ENCODE results near the gene ABCG1. TPM values are rescaled to one million over a fixed set of nuclear protein-coding genes. Genes with fewer than 3 reads are reported as not detected.

Gene ABCG1
- polyA plus RNA-seq, 1 donor from 2014 or later: 14.2 TPM

- no peak overlapping the region for H3K4me3 ChIP-seq (ENCODE audit: low read length)
- no peaks in the 10 kb centered on the region for H3K27me3 ChIP-seq (ENCODE audit: insufficient read depth, low read depth, low read length)
- TF ChIP-seq EZH2 (IDR thresholded peaks at IDR 0.05; ENCODE audit: borderline replicate concordance, insufficient read depth, low read length, poor library complexity, severe bottlenecking): no peak
- no peak for TF ChIP-seq EP300 (conservative IDR thresholded peaks at IDR 0.05; ENCODE audit: poor library complexity, severe bottlenecking)
- no peak for TF ChIP-seq MXI1 (conservative IDR thresholded peaks at IDR 0.05; ENCODE audit: poor library complexity, severe bottlenecking)
- TF ChIP-seq SMC3 (conservative IDR thresholded peaks at IDR 0.05; ENCODE audit: poor library complexity): no peak
- TF ChIP-seq RAD21 (conservative IDR thresholded peaks at IDR 0.05): no peak
- no peak for TF ChIP-seq REST (IDR thresholded peaks at IDR 0.05; ENCODE audit: borderline replicate concordance)
- TF ChIP-seq POLR2AphosphoS5 (IDR thresholded peaks at IDR 0.05): no peak
- TF ChIP-seq CTCF (IDR thresholded peaks at IDR 0.05; ENCODE audit: poor library complexity, severe bottlenecking): no peak
- no peak for TF ChIP-seq TAF1 (IDR thresholded peaks at IDR 0.05; ENCODE audit: low read depth)
- peaks cover 6% of the 10 kb centered on the region for H3K9me3 ChIP-seq (ENCODE audit: low read length)
- H3K4me2 ChIP-seq (ENCODE audit: low read length): no peak overlapping the region
- no peaks in the 10 kb centered on the region for H4K20me1 ChIP-seq (ENCODE audit: insufficient read depth)
- no peaks in the 10 kb centered on the region for H3K9me2 ChIP-seq (ENCODE audit: insufficient read depth, low read length)
- H3K9ac ChIP-seq (ENCODE audit: low read length): no peak overlapping the region
- no peak overlapping the region for H2AFZ ChIP-seq (ENCODE audit: low read depth, low read length)
- H3K79me2 ChIP-seq (replicated peaks; ENCODE audit: insufficient read depth, low read length): no peaks in the 10 kb centered on the region
- H3F3A ChIP-seq (ENCODE audit: insufficient read depth, low read length, poor library complexity, severe bottlenecking): no peaks in the 10 kb centered on the region
- H3K36me3 ChIP-seq (ENCODE audit: insufficient read depth, low read length): no peaks in the 10 kb centered on the region
- H3K27ac ChIP-seq (ENCODE audit: low read length): no peak overlapping the region
Measured at GRCh38 chr21:42330380-42331371, 111.7 kb downstream of the ABCG1 start.

- Histone ChIP-seq H3K27me3 (ENCODE audit: insufficient read depth, low read depth, low read length) (no peaks in the 10 kb centered on the region), H3F3A (ENCODE audit: insufficient read depth, low read length, poor library complexity, severe bottlenecking) (no peaks in the 10 kb centered on the region), H3K4me2 (ENCODE audit: low read length) (no peak overlapping the region), H3K4me3 (ENCODE audit: low read length) (no peak overlapping the region), H3K36me3 (ENCODE audit: insufficient read depth, low read length) (no peaks in the 10 kb centered on the region), H3K27ac (ENCODE audit: low read length) (no peak overlapping the region), H3K79me2 (replicated peaks; ENCODE audit: insufficient read depth, low read length) (no peaks in the 10 kb centered on the region), H3K9ac (ENCODE audit: low read length) (no peak overlapping the region), H3K9me2 (ENCODE audit: insufficient read depth, low read length) (no peaks in the 10 kb centered on the region), H2AFZ (ENCODE audit: low read depth, low read length) (no peak overlapping the region), H3K9me3 (ENCODE audit: low read length) (peaks cover 6% of the 10 kb centered on the region), H4K20me1 (ENCODE audit: insufficient read depth) (no peaks in the 10 kb centered on the region)
- no peak for TF ChIP-seq CTCF (IDR thresholded peaks at IDR 0.05; ENCODE audit: poor library complexity, severe bottlenecking)
- TF ChIP-seq RAD21 (conservative IDR thresholded peaks at IDR 0.05): no peak
Measured at GRCh38 chr21:42331660-42332059, 112.7 kb downstream of the ABCG1 start.
